GM18951 (cell line): ENCODE results near the gene CCL3.

Experiments
- POLR2A ChIP-seq: IDR thresholded peaks from 4 replicates; pipeline ENCODE4 v1.6.1; 2011; ENCODE audit warnings: mild to moderate bottlenecking; ENCODE audit not compliant: insufficient read length, insufficient read depth; ENCODE audit errors: extremely low read depth
- in situ Hi-C: fragments of 300-500 bp; cut with MboI; formaldehyde crosslinking; loops from one replicate; pipeline ENCODE4 v1.12.0; 2022; ENCODE audit warnings: low sequenced_read_pairs, mixed read lengths, inconsistent platforms; ENCODE audit not compliant: unreplicated experiment

The CCL3 gene

DNA sequence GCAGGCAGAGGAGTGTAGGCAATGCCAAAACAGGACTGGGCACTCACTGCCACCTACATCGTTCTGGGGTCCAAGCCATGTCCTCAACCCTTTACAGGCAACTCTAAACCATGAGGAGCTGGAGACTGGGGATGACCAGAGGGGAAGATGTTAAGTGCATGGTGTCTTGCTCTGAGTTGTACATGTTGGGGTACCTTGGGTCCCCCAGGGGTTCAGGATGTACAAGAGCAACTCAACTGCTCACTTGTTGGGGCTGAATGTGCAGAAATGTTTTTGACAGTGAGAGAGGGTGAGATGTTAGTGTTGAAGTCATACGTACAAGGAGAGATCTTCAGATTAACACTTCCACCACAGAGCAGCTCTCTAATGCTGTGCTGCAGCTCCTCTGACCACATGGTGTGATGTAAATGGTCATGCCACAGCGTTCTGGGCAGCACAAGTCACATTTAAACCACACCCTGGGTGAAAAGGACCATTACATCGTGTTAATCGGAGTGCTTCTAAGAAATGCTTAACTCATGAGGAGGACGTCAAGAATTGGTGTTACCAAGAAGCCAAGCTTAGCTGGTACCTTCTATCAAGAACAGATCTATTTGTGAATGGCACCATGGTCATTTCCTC lies 23.5 kb downstream of the CCL3 start:
- no peak for TF ChIP-seq POLR2A
- in situ Hi-C loops = no loop called here

DNA sequence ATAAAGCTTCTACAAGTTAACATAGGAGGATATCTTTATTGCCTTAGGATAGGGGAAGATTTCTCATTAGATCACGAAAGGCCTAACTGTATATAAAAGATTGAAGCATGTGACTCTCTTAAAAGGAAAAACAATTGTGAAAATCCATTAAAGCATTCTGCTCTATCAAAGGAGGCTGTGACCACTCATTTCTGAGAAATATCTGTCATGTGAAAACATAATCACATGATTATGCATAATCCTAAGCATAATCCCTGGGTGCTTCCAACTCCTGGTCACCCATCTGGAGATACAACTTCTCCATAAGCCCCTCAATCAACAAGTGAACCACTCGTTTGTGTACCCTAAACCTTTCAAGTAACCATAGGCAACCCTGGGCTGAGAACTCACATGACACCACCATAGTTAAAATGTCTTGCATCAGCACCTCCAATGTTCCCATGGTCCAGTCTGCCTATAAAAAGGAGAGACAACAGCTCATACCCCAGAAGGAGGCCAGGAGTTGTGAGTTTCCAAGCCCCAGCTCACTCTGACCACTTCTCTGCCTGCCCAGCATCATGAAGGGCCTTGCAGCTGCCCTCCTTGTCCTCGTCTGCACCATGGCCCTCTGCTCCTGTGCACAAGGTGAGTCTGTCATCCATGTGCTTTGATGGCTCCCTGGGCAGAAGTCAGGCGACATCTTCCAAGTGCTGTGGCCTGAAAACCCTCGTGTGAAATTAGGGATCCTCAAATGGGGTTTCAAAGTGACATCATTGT lies 26.0 kb downstream of the CCL3 start, which contains the start of gene CCL18:
Gene CCL18, plus strand, starts transcription at position 487 of the 756 bp plus-strand sequence. Its CDS starts 71 bp downstream, at position 558.
- in situ Hi-C loops = no loop called here
- TF ChIP-seq POLR2A = no peak

DNA sequence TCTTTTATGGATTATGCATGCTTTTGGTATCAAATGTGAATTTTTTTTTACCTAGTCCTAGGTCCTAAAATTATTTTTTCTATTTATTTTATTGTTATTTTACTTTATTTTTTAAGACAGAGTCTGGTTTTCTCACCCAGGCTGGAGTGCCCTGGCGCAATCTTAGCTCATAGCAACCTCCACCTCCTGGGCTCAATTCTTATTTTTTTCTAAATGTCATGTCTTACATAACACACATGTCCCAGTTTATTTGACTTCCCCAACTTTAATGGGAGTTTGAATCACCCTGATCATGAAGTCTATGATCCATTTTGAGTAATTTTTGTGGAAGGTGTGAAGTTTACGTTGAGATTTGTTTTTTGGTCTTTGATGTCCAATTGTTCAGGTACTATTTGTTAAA lies 29.1 kb downstream of the CCL3 start:
- no peak for TF ChIP-seq POLR2A
- in situ Hi-C loops = no loop called here

DNA sequence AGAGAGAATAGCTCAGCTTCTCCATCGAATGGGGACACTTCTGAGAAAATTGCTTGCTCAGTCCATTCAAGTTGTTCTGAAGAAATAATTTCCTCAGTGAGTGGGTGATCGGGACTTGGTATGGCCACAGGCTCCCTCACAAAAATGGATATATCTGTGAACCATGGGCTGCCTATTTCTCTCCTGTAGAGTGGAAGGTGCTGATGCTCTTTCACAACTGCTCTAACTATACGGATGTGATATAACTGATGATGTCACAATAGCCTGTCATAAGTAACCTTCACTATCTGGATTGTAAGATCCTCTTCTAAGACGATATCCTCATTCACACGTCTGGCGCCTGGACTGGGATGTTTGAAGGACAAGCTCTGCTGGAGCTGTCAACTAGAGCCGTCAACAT lies 30.5 kb downstream of the CCL3 start:
- no peak for TF ChIP-seq POLR2A
- in situ Hi-C loops = no loop called here

DNA sequence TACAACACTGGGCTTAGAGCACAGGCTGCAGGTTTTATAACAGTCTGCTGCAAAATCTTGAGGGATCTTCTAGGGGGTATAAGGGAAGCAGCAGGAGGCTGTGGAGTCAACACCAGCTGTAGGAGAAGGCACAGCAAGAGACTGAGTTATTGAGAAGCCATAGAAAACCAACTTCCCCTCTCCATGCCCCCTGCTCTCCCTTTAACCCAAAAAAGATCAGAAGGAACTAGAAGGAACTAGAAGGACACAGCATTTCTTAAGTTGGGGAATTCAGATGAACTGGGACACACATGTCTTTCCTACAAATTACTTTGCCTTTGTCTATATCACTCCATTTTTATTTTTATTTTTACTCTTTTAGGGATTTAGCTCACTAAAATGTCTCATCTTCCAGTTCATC lies 32.0 kb downstream of the CCL3 start:
- TF ChIP-seq POLR2A = no peak
- in situ Hi-C loops = no loop called here

DNA sequence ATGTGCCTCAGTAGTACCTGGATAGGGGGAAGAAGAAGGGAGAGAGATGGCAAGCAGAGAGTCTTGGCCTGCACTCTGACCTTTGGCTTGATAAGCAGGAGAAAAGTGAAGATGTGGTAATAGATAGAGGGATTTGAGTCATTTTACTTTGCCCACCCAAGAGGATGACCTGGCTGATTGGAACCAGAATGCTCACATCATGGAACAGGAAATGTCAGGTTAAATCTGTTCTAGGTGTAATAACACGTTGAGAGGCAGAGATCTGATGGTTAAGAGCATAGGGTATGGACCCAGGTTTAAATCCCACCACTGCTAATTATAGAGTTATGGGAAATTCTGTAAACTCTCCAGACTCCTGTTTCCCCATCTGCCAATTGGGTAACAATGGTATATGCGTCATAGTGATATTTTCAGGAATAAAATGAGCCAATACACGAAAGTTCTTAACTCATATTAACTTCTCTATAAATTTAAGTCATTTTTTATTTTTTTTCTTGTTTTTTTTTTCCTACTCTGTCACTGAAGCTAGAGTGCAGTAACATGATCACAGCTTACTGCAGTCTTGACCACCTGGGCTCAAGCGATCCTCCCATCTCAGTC lies 33.9 kb downstream of the CCL3 start:
- in situ Hi-C loops = no loop called here
- TF ChIP-seq POLR2A = no peak

DNA sequence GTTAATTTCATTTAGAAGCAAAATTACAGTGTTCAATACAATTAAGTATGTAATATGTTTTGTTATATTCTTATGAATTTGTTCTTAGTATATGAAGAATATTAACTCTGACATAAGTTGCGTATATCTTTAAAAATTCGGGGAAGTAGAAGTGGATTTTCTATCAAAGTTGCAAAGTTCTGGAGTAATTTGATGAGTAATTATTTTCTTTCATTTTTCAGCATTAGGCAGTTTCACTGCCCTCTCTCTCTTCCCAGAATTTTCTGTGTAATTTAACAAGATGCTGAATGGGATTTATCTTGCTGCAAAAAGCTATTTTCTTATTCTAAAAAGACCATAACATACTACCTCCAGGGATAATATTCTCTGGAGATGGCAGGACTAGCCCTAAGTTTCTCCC lies 34.8 kb downstream of the CCL3 start:
- TF ChIP-seq POLR2A = no peak
- in situ Hi-C loops = no loop called here

DNA sequence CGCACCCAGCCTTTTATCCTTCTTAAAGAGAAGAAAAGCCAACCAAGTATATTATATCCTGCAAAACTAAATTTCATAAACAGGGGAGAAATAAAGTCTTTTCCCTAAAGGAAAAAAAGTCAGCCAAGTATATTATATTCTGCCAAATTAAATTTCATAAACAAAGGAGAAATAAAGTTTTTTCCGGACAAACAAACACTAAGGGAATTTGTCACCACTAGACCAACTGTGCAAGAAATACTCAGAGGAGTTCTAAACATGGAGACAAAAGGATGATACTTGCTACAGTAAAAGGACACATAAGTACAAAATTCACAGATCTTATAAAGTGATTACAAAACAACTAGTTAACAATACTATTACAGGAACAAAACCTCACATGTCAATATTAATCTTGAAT lies 40.3 kb downstream of the CCL3 start:
- in situ Hi-C loops = no loop called here
- TF ChIP-seq POLR2A = no peak

DNA sequence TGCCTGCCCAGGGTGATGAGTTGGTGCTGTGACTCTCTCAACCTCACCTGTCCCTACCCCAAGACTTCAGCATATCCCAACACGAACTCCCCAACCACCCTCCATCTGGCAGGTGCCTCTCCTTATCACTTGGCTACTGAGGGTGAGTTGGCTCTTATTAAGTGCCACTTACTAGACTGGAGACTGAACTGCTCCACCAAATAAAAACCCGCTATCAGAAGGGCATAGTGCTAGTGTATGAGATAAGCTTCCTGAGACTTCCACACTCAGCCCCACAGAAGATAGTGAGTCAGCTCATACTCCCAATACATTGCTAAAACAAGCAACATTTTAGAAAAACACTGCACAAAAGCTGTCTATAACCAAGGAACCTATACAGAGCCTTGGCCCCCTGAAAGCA lies 41.9 kb downstream of the CCL3 start:
- TF ChIP-seq POLR2A = no peak
- in situ Hi-C loops = no loop called here
